ENCODE data around the gene BCL2.

Gene BCL2

GRCh38 chr18:63286926-63287325 lies 32.6 kb downstream of the BCL2 start:
- DNase-seq (ENCODE audit: low spot score) = no peak

- DNase-seq (ENCODE audit: low spot score) = no peak
Measured at GRCh38 chr18:63284827-63285733, 34.5 kb downstream of the BCL2 start.

GRCh38 chr18:63284173-63284799 lies 35.3 kb downstream of the BCL2 start:
- DNase-seq (ENCODE audit: low spot score) = no peak

- no peak for DNase-seq (ENCODE audit: low spot score)
Measured at GRCh38 chr18:63283305-63284094, 36.1 kb downstream of the BCL2 start.

GRCh38 chr18:63282793-63283192 lies 36.8 kb downstream of the BCL2 start:
- no peak for DNase-seq (ENCODE audit: low spot score)

- no peak for DNase-seq (ENCODE audit: low spot score)
Measured at GRCh38 chr18:63273222-63273927, 46.2 kb downstream of the BCL2 start.

GRCh38 chr18:63272638-63273037 lies 46.9 kb downstream of the BCL2 start:
- no peak for DNase-seq (ENCODE audit: low spot score)

- no peak for DNase-seq (ENCODE audit: low spot score)
Measured at GRCh38 chr18:63271881-63272299, 47.7 kb downstream of the BCL2 start.

GRCh38 chr18:63271148-63271547 lies 48.4 kb downstream of the BCL2 start:
- no peak for DNase-seq (ENCODE audit: low spot score)

GRCh38 chr18:63267975-63268721 lies 51.4 kb downstream of the BCL2 start:
- DNase-seq (ENCODE audit: low spot score) = no peak

- DNase-seq (ENCODE audit: low spot score) = no peak
Measured at GRCh38 chr18:63266888-63267790, 52.4 kb downstream of the BCL2 start.

- DNase-seq (ENCODE audit: low spot score) = no peak
Measured at GRCh38 chr18:63265326-63265725, 54.2 kb downstream of the BCL2 start.

- DNase-seq (ENCODE audit: low spot score) = no peak
Measured at GRCh38 chr18:63264871-63265270, 54.7 kb downstream of the BCL2 start.

GRCh38 chr18:63263444-63263843 lies 56.1 kb downstream of the BCL2 start:
- no peak for DNase-seq (ENCODE audit: low spot score)

GRCh38 chr18:63262369-63263335 lies 56.9 kb downstream of the BCL2 start:
- DNase-seq (ENCODE audit: low spot score) = no peak

GRCh38 chr18:63261029-63261428 lies 58.5 kb downstream of the BCL2 start:
- DNase-seq (ENCODE audit: low spot score) = no peak

GRCh38 chr18:63260380-63260754 lies 59.2 kb downstream of the BCL2 start:
- no peak for DNase-seq (ENCODE audit: low spot score)

- DNase-seq (ENCODE audit: low spot score) = no peak
Measured at GRCh38 chr18:63259567-63260379, 59.8 kb downstream of the BCL2 start.
